ENCODE data around the gene BEND7. TPM values are rescaled to one million over a fixed set of nuclear protein-coding genes. Genes with fewer than 3 reads are reported as not detected.

The BEND7 gene
- total RNA-seq, 1 donor from 2014 or later = 28.6 TPM

DNA sequence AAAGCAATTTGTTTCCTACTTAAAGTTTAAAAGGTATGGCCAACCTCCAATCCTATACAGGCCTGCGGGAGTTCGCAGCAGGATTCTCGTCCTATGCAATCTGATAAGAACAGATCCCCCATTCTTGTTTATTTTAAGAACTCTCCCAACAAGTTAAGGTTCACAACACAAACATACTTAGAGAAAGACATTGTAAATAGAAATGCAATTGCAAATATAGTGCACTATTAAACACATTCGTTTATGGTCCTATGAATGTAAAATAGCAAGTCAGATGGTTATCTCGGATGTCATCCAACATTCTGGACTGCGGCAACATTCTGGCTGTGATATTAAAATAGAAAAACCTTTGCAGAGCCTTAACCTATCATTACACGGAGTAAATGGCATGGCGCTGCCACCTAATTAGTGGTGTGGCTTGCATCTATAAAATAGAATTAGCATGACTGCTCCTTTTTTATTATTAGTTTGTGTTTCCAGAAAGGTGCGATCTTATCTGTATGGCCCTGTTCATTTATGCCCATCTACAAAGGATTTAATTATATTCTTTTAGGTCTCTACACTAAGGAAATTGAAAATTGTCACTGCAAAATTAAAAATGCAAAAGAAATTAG is 37.0 kb downstream of the BEND7 start:
- DNase-seq (ENCODE audit: low spot score) (no peak), ATAC-seq (no peak)
- intact Hi-C loops (cut with DNase I) = no loop called here

DNA sequence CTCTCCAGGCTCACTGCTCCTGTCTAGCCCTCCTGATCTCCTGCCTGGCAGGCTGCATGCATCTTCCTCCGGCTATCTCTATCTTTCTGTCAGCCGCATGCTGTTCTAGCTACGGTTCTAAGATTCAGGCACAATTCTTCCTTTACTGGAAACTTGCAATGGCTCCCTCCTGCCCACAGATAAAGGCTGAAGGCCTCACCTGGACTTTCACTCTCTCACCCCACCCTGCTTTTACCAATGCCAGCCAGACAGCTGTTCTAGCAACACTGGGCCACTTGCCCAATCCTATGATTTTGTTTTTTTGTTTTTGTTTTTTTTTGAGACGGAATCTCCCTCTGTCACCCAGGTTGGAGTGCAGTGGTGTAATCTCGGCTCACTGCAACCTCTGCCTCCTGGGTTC is 38.3 kb downstream of the BEND7 start:
- no peak for DNase-seq (ENCODE audit: low spot score)
- no peak for ATAC-seq
- intact Hi-C loops (cut with DNase I) = no loop called here

DNA sequence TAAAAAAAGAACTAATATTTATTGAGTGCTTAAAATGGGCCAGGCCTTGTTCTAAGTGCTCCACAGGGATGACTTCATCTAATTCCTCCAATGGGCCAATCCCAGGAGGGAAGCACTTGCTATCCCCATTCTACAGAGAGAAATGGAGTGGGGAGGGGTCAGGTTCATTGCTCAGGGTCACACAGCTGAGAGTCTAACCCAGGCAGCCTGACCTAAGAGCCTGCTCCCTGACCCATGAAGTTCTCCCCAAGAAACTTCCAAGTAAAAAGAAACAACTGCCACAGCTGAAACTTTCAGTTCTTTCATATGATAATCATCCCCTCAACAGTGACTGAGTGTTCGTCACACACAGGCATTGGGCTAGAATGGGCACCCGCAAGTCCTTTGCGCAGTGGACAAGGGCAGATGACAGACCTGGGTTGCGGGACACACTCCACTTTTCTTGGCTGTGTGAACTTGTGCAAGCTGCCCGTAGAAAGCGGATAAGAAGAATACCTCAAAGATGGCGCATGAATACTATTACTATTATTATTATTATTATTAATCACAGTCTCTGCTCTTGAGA is 39.7 kb downstream of the BEND7 start:
- intact Hi-C loops (cut with DNase I) = loop anchor here (5.0 kb wide), 1 partner anchor 977 kb away; no protein-coding TSS in a partner anchor
- ATAC-seq = no peak
- no peak for DNase-seq (ENCODE audit: low spot score)

DNA sequence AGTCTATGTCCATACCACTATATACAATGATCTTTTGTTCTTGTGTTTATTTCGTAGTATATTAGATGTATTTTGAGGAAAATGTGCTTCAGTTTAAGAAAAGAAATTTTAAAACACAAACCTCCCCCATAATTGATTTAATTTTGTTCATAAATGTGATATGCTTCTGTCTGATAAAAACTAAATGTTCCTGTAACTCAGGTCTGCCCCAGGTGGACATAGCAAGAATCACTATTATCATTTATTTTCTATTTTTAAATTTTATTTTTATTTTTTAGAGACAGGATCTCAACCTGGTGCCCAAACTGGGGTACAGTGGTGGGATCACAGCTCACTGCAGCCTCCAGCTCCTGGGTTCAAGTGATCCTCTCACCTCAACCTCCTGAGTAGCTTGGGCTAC is 43.2 kb downstream of the BEND7 start:
- ATAC-seq = no peak
- no peak for DNase-seq (ENCODE audit: low spot score)
- intact Hi-C loops (cut with DNase I) = loop anchor here (5.0 kb wide), 1 partner anchor 973 kb away; no protein-coding TSS in a partner anchor

GRCh38 chr10:13483951-13484350 is 44.9 kb downstream of the BEND7 start:
- no peak for DNase-seq (ENCODE audit: low spot score)
- intact Hi-C loops (cut with DNase I) = no loop called here
- ATAC-seq = no peak

DNA sequence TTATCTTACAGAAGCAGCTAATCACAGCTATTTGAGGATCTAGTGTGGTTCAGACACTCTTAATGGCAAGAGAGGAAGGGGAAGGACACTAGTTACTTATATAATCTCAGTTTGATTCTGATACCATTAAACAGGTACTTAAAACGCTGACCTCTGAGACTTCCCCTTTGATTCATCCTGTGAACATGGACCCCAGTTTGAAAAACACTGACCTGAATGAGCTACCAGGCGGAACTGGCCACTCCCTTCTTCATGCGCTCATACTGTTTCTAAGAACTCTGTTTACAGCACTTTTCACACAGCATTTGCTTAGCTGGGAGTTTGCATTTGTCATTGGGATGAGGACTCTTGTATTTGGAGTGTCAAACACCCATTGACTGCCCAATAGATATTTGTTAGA is 45.7 kb downstream of the BEND7 start:
- intact Hi-C loops (cut with DNase I) = no loop called here
- DNase-seq (ENCODE audit: low spot score) (no peak), ATAC-seq (no peak)

- intact Hi-C loops (cut with DNase I) = no loop called here
- no peak for DNase-seq (ENCODE audit: low spot score)
- ATAC-seq = no peak
These were observed 47.1 kb downstream of the BEND7 start for GRCh38 chr10:13481690-13482089.

GRCh38 chr10:13475124-13475523 is 53.7 kb downstream of the BEND7 start:
- ATAC-seq (no peak), DNase-seq (ENCODE audit: low spot score) (no peak)
- intact Hi-C loops (cut with DNase I) = no loop called here

GRCh38 chr10:13473986-13474385 is 54.8 kb downstream of the BEND7 start:
- ATAC-seq (no peak), DNase-seq (ENCODE audit: low spot score) (no peak)
- intact Hi-C loops (cut with DNase I) = no loop called here

- intact Hi-C loops (cut with DNase I) = no loop called here
- no peak for DNase-seq (ENCODE audit: low spot score)
- no peak for ATAC-seq
These were observed 56.5 kb downstream of the BEND7 start for GRCh38 chr10:13472359-13472758.

- no peak for DNase-seq (ENCODE audit: low spot score)
- intact Hi-C loops (cut with DNase I) = no loop called here
- no peak for ATAC-seq
These were observed 58.5 kb downstream of the BEND7 start for GRCh38 chr10:13470270-13470669.

GRCh38 chr10:13462551-13462950 is 66.3 kb downstream of the BEND7 start:
- no peak for DNase-seq (ENCODE audit: low spot score)
- intact Hi-C loops (cut with DNase I) = no loop called here
- ATAC-seq = no peak

DNA sequence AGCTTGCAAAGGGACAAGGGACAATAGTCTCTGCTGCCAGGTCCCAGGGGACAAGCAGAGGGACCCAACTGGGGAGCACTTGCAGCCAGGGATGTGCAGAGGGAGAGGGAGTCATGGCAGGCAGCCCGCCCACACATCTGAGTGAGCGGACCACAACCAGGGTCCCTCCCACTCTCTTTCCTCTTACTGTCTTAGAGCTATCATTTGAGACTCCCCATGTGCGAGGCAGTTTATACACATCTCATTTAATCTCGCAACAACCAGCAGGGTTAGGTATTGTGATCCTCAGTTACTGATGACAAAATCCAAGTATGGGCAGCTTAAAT is 70.2 kb downstream of the BEND7 start:
- DNase-seq (ENCODE audit: low spot score) = no peak
- no peak for ATAC-seq
- intact Hi-C loops (cut with DNase I) = no loop called here

- no peak for DNase-seq (ENCODE audit: low spot score)
- intact Hi-C loops (cut with DNase I) = no loop called here
- no peak for ATAC-seq
These were observed 70.7 kb downstream of the BEND7 start for GRCh38 chr10:13457958-13458686.

GRCh38 chr10:13453896-13454295 is 74.9 kb downstream of the BEND7 start:
- intact Hi-C loops (cut with DNase I) = no loop called here
- DNase-seq (ENCODE audit: low spot score) (no peak), ATAC-seq (no peak)

DNA sequence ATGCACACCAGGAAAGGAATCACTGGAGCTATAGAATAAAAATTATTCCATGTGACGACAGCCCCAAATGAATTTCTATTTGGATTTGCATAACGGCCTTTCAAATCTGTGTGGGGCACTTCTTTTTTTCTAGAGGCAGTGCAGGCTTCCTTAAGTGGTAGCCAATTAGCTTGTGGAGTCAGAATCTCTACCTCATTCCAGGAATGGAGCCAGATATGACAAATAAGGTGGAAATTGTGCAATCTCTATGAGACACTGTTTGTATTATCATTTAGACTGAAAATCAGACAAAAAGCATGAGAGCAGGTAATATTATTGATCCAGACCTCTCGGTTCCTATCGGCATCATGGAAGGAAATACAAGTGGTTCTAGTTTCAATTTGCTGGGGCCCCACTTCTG is 78.7 kb downstream of the BEND7 start:
- DNase-seq (ENCODE audit: low spot score) (no peak), ATAC-seq (no peak)
- intact Hi-C loops (cut with DNase I) = no loop called here

- intact Hi-C loops (cut with DNase I) = no loop called here
- no peak for ATAC-seq
These were observed 79.5 kb downstream of the BEND7 start for GRCh38 chr10:13449296-13449695.

GRCh38 chr10:13448216-13448615 is 80.6 kb downstream of the BEND7 start:
- intact Hi-C loops (cut with DNase I) = no loop called here
- ATAC-seq (no peak), DNase-seq (ENCODE audit: low spot score) (no peak)

More at GRCh38 chr10:13449296-13449695, 79.5 kb downstream of the BEND7 start:
- DNase-seq (ENCODE audit: low spot score) = no peak

GRCh38 chr10:13445656-13446400 is 83.0 kb downstream of the BEND7 start:
- DNase-seq (ENCODE audit: low spot score) (no peak), ATAC-seq (no peak)
- intact Hi-C loops (cut with DNase I) = no loop called here

GRCh38 chr10:13441476-13441875 is 87.3 kb downstream of the BEND7 start:
- no peak for ATAC-seq
- intact Hi-C loops (cut with DNase I) = no loop called here
- DNase-seq (ENCODE audit: low spot score) = no peak
